GM13977 (cell line): Measurements from ENCODE around the gene TUFT1.

Source experiments
- DNase-seq: peaks from one replicate; pipeline ENCODE4 v3.0.0; 2012; ENCODE audit warnings: low spot score
- in situ Hi-C: fragments of 300-500 bp; cut with MboI; formaldehyde crosslinking; loops from one replicate; pipeline ENCODE4 v1.12.0; 2022; ENCODE audit warnings: low sequenced_read_pairs, low pct_unique_long_range_greater_than_20kb, mixed read lengths, inconsistent platforms; ENCODE audit not compliant: unreplicated experiment
- TF ChIP-seq, protein P1 (sequence below): IDR thresholded peaks from 2 replicates; pipeline ENCODE4 v1.5.1; 2012; ENCODE audit warnings: mild to moderate bottlenecking, control low read depth; ENCODE audit not compliant: insufficient read depth; ENCODE audit errors: extremely low read depth, missing control alignments

TUFT1 gene

DNA sequence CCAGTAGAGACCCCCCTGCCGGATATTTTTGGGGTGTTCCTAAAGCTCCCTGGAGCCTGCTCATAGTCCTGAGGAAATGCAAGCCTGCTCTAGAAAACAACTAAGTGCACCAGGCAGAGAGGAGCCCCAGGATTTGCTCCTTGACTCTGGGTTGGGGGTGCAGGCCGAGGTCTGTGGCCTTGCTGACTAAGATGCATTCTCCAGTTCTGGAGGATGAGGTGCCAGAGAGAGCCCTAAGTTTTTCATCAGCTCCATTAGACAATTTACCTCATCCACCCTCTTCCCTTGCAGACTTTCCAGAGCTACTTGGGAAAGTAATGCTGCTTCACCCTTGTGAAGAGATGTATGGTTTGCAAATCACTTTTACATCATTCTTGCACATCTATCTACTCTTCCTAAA, 9.1 kb downstream of the TUFT1 start:
- TF ChIP-seq, protein P1, sequence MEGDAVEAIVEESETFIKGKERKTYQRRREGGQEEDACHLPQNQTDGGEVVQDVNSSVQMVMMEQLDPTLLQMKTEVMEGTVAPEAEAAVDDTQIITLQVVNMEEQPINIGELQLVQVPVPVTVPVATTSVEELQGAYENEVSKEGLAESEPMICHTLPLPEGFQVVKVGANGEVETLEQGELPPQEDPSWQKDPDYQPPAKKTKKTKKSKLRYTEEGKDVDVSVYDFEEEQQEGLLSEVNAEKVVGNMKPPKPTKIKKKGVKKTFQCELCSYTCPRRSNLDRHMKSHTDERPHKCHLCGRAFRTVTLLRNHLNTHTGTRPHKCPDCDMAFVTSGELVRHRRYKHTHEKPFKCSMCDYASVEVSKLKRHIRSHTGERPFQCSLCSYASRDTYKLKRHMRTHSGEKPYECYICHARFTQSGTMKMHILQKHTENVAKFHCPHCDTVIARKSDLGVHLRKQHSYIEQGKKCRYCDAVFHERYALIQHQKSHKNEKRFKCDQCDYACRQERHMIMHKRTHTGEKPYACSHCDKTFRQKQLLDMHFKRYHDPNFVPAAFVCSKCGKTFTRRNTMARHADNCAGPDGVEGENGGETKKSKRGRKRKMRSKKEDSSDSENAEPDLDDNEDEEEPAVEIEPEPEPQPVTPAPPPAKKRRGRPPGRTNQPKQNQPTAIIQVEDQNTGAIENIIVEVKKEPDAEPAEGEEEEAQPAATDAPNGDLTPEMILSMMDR, result no peak
- in situ Hi-C loops, result no loop called here
- no peak for DNase-seq

DNA sequence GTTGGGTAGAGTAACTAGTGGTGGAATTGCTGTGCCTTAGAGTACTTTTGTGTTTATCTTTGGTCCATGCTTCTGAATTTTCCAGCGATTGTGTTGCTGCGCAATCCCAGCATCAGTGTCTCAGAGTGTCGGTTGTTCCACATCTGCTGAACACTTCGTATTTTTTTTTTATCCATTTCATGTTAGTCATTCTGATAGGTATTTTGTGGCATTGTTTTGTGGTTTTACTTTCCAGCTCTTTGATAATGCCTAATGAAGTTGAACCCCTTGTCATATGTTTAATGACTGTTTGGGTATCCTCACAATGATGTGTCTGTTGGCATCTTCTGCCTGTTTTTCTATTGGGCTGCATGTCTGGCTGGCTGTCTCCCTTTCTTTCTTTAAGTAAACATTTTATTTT, 13.6 kb downstream of the TUFT1 start:
- TF ChIP-seq, protein P1, result no peak

DNA sequence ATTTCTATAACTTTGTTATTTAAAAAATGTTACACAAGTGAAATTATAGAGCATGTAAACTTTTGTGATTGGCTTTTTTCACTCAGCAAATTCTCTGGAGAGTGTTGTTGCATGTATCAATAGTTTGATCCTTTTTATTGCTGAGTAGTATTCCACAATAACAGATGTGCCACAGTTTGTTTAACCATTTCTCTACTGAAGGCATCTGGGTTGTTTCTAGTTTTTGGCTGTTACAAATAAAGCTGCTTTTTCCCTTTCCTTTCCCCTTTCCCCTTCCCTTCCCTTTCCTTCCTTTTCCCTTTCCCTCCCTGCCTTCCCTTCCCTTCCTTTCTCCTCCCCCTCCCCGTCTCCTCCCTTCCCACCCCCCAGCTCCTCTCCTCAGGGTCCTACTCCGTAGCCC, 15.9 kb downstream of the TUFT1 start:
- no peak for DNase-seq
- in situ Hi-C loops, result no loop called here
- TF ChIP-seq, protein P1, result no peak

More for the DNA sequence above, 13.6 kb downstream of the TUFT1 start:
- in situ Hi-C loops, result no loop called here
- no peak for DNase-seq

DNA sequence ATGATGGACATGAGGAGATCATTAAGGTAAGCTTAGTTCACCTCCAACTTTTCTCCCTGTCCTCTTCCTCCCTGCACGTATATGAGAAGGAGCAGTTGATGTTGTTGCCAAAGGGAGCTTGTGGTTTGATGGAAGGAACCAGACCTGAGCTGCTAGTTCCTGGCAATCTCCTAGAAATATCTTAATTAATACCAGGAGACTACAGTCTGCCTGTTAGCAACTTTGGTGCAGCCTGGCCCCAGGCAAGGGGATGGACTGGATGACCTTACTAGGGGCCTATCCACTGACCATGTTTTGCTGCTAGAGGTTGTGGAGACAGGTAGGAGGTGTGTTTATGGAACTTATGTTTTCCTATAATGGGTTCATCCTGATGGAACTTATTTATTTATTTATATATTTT, 22.6 kb downstream of the TUFT1 start:
- in situ Hi-C loops, result no loop called here
- TF ChIP-seq, protein P1, result no peak
- no peak for DNase-seq

DNA sequence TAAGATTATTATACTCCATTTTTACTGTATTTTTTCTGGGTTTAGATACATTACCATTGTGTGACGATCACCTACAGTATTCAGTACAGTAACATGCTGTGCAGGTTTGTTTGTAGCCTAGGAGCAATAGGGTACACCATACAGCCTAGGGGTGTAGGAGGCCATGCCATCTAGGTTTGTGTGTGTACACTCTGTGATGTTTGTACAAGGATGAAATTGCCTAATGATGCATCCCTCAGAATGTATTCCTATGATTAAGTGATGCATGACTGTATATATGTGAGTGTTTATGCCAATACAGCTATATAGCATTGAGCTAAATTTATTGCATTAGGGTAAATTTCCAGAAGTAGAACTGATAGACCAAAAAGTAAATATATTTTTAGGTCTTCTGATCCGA, 23.3 kb downstream of the TUFT1 start:
- TF ChIP-seq, protein P1, result no peak
- in situ Hi-C loops, result no loop called here
- DNase-seq, result no peak

DNA sequence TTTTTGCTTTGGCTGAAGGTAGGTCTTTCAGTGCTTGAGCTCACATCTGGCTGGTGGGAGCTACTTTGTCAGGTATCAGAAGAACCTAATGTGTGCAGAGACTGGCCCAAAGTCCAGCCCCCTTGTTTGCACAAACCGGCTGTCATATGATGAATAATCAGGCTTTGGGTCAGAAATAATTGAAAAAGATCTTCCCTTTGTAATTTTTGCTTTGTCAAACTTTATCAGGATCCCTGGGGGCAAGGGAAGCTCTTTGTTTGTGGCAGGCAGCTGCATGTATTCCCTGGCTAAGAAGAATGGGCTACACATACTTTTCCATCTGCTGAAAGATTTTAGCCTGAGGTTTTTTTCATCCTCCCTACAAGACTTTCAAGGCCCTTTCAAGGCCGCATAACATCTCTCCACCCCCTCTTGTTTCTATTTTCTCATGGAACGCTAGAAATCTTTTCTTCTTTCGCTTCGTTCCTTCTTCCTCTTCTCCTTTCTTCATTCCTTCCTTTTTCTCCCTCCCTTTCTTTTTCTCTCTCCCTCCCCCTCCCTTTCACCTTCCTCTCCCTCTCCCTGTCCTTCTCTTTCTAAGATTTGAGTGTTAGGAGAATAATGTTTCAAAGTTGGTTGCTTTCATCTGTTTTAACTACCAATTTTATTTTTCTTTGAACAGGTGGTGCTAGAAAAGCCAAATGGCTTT, 25.5 kb downstream of the TUFT1 start:
- in situ Hi-C loops, result no loop called here
- DNase-seq, result no peak
- TF ChIP-seq, protein P1, result no peak
